BLaER1 treated with 17β-estradiol and CSF1 and Interleukin-3, amounts not matched to agents 10 nM and 100 nM (cell line): ENCODE data around the gene PAN2.
"Not testable (repeated sequence)": the region's sequence is repeated elsewhere in the genome, so short reads cannot be mapped to it uniquely, and the experiment has no call there.

Experiments
- H3K27ac ChIP-seq, 11 experiments: shearing (Covaris generic); formaldehyde crosslinking; 2 replicates each; pipeline ENCODE4 v1.8.1; 2022
- H3K27me3 ChIP-seq, 11 experiments: shearing (Covaris generic); formaldehyde crosslinking; 2 replicates each; pipeline ENCODE4 v1.8.1; 2022
- H3K36me3 ChIP-seq, 11 experiments: shearing (Covaris generic); formaldehyde crosslinking; 2 replicates each; pipeline ENCODE4 v1.8.1; 2022
- H3K4me1 ChIP-seq, 10 experiments: shearing (Covaris generic); formaldehyde crosslinking; 2 replicates each; pipeline ENCODE4 v1.8.1; 2022
- H3K4me2 ChIP-seq, 11 experiments: shearing (Covaris generic); formaldehyde crosslinking; 2 replicates each; pipeline ENCODE4 v1.8.1; 2022
- H3K4me3 ChIP-seq, 10 experiments: shearing (Covaris generic); formaldehyde crosslinking; 2 replicates each; pipeline ENCODE4 v1.8.1; 2022
- H3K9ac ChIP-seq, 11 experiments: shearing (Covaris generic); formaldehyde crosslinking; 2 replicates each; pipeline ENCODE4 v1.8.1; 2022
- H3K9me3 ChIP-seq, 11 experiments: shearing (Covaris generic); formaldehyde crosslinking; replicated peaks in 1 of 11; 2 replicates each; pipeline ENCODE4 v1.8.1; 2022
- H4K20me1 ChIP-seq, 11 experiments: shearing (Covaris generic); formaldehyde crosslinking; 2 replicates each; pipeline ENCODE4 v1.8.1; 2022
- Cebpa-rat ChIP-seq, 11 experiments: shearing (Covaris generic); IDR thresholded peaks; 2 replicates each; pipeline ENCODE4 v1.8.1; 2022

PAN2 gene

GRCh38 chr12:56274299-56274698 is 59.5 kb downstream of the PAN2 start:
- no peak overlapping the region for H3K4me2 ChIP-seq
- no peaks in the 10 kb centered on the region for H3K4me1 ChIP-seq
- peaks cover 94 to 100% (median 99%) of the 10 kb centered on the region in 11 experiments for H3K36me3 ChIP-seq
- peaks cover 0 to 48% (median 6%) of the 10 kb centered on the region in 11 experiments; a peak in 11 of 22 replicates for H4K20me1 ChIP-seq
- no peak for TF ChIP-seq Cebpa-rat (IDR thresholded peaks at IDR 0.05)
- H3K27me3 ChIP-seq = no peaks in the 10 kb centered on the region
- H3K9ac ChIP-seq = peak overlapping the region in 1 of 11 experiments; percentile 0; a peak in 1 of 22 replicates
- no peaks in the 10 kb centered on the region for H3K9me3 ChIP-seq
- no peak overlapping the region for H3K4me3 ChIP-seq
- no peak overlapping the region for H3K27ac ChIP-seq

- H3K27me3 ChIP-seq, H3K4me3 ChIP-seq, H3K27ac ChIP-seq, H3K4me2 ChIP-seq, H3K4me1 ChIP-seq, H3K9me3 ChIP-seq: not testable (repeated sequence)
- Histone ChIP-seq H4K20me1 (peaks cover 0 to 54% (median 9%) of the 10 kb centered on the region in 11 experiments; a peak in 13 of 22 replicates), H3K36me3 (peaks cover 75 to 95% (median 87%) of the 10 kb centered on the region in 11 experiments), H3K9ac (peak overlapping the region in 1 of 11 experiments; percentile 24; a peak in 1 of 22 replicates)
These were observed 61.3 kb downstream of the PAN2 start for GRCh38 chr12:56272468-56272867.

- no peak overlapping the region for H3K4me2 ChIP-seq
- peaks cover 0 to 55% (median 11%) of the 10 kb centered on the region in 11 experiments; a peak in 13 of 22 replicates for H4K20me1 ChIP-seq
- no peak overlapping the region; a peak in 1 of 22 replicates for H3K27ac ChIP-seq
- H3K9ac ChIP-seq = no peak overlapping the region
- H3K4me1 ChIP-seq = peaks cover 9 to 17% (median 16%) of the 10 kb centered on the region in 10 experiments; a peak in 19 of 20 replicates
- H3K4me3 ChIP-seq = no peak overlapping the region
- no peak for TF ChIP-seq Cebpa-rat (IDR thresholded peaks at IDR 0.05)
- H3K9me3 ChIP-seq = no peaks in the 10 kb centered on the region
- H3K36me3 ChIP-seq = peaks cover 65 to 81% (median 73%) of the 10 kb centered on the region in 11 experiments
- H3K27me3 ChIP-seq = no peaks in the 10 kb centered on the region
These were observed 62.8 kb downstream of the PAN2 start for GRCh38 chr12:56271031-56271430.

GRCh38 chr12:56267443-56268071 is 66.2 kb downstream of the PAN2 start:
- peak overlapping the region; percentile 77 to 88 (median 83); a peak in 20 of 22 replicates for H3K9ac ChIP-seq
- H3K4me2 ChIP-seq = peak overlapping the region; percentile 85 to 98 (median 94)
- H3K27me3 ChIP-seq = no peaks in the 10 kb centered on the region
- H3K36me3 ChIP-seq = peaks cover 30 to 46% (median 39%) of the 10 kb centered on the region in 11 experiments
- no peak for TF ChIP-seq Cebpa-rat (IDR thresholded peaks at IDR 0.05)
- peaks cover 14 to 23% (median 19%) of the 10 kb centered on the region in 10 experiments; a peak in 19 of 20 replicates for H3K4me1 ChIP-seq
- no peaks in the 10 kb centered on the region for H3K9me3 ChIP-seq
- peak overlapping the region; percentile 64 to 79 (median 69) for H3K4me3 ChIP-seq
- H4K20me1 ChIP-seq = peaks cover 0 to 44% (median 11%) of the 10 kb centered on the region in 11 experiments; a peak in 8 of 22 replicates
- peak overlapping the region; percentile 30 to 84 (median 81); a peak in 19 of 22 replicates for H3K27ac ChIP-seq

GRCh38 chr12:56266693-56267442 is 66.9 kb downstream of the PAN2 start, which contains the start of gene COQ10A:
TSS of gene COQ10A (plus strand) at chr12:56266942. CDS start at chr12:56267119, 177 bp downstream.
- Histone ChIP-seq H3K36me3 (peaks cover 23 to 39% (median 32%) of the 10 kb centered on the region in 11 experiments), H4K20me1 (peaks cover 0 to 42% (median 10%) of the 10 kb centered on the region in 11 experiments; a peak in 8 of 22 replicates), H3K9ac (peak within 1 kb of the TSS; percentile 77 to 88 (median 83)), H3K4me2 (peak within 1 kb of the TSS; percentile 85 to 98 (median 94)), H3K27me3 (no peaks in the 10 kb centered on the region), H3K4me1 (peaks cover 14 to 23% (median 19%) of the 10 kb centered on the region in 10 experiments; a peak in 19 of 20 replicates), H3K27ac (peak within 1 kb of the TSS; percentile 30 to 84 (median 81); a peak in 20 of 22 replicates), H3K9me3 (no peaks in the 10 kb centered on the region), H3K4me3 (peak within 1 kb of the TSS; percentile 64 to 79 (median 69))
- TF ChIP-seq Cebpa-rat (IDR thresholded peaks at IDR 0.05) = no peak
